HG03571 (cell line): ENCODE data around the gene BARX2.
"Not testable (repeated sequence)": the region's sequence is repeated elsewhere in the genome, so short reads cannot be mapped to it uniquely, and the experiment has no call there.

Experiments
- ATAC-seq: cut with Tn5 transposase; IDR thresholded peaks from one replicate; pipeline ENCODE4 v1.9.1; 2021; ENCODE audit not compliant: unreplicated experiment

The BARX2 gene, protein sequence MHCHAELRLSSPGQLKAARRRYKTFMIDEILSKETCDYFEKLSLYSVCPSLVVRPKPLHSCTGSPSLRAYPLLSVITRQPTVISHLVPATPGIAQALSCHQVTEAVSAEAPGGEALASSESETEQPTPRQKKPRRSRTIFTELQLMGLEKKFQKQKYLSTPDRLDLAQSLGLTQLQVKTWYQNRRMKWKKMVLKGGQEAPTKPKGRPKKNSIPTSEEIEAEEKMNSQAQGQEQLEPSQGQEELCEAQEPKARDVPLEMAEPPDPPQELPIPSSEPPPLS

DNA sequence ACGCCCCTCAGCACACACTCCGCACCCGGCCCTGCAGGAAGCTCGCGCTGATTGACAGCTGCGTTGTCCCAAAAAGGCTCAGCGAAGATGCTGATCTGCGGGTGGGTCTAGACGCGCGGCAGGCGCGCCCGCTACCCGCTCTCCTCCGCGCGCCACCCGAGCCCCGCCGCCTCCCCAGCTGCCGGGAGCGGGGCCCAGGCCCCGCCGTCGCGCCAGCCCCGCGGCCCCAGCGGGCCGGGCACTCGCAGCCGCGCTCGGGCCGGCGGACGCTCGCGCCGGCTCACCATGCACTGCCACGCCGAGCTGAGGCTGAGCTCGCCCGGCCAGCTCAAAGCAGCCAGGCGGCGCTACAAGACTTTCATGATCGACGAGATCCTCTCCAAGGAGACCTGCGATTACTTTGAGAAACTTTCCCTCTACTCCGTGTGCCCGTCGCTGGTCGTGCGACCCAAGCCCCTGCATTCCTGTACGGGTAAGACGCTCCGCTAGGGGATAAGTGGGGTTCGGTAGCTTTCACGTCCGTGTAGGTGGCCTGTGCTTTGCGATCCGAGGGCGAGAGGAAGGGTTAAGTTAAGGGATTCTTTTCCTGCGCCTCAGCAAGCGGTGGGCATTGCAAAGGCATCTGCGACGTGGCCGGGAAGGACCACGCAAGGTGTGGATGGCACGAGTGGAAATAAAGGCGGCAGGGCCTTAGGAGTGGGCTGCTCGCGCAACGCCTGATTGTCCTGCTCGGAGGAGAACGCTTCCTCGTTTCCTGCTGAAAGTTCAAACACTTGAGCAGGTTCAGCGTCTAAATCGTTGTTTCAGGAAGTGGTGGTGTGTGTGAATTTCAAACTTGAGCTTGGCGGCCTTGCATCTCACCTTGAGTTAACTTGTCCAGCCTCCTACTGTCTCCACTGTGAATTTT, at the start of gene BARX2:
BARX2 (plus strand) TSS at position 98 of the 907 bp plus-strand sequence; CDS start at position 286, 188 bp downstream.
- ATAC-seq, result no peak

DNA sequence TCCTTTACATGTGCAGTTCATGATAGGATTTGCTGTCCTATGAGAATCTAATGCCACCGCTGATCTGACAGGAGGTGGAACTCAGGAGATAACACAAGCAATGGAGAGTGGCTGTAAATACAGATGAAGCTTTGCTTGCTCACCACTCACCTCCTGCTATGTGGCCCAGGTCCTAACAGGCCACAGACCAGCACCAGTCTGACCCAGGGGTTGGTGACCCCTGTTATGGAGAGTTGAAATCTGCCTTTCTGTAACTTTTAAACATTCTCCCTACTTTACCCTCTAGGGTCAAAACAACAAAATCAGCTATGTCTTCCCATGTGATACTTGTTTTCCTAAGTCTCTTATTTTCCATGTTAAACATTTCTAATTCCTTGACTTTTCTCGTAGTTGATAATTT, 48.7 kb upstream of the BARX2 start:
- ATAC-seq, result no peak

DNA sequence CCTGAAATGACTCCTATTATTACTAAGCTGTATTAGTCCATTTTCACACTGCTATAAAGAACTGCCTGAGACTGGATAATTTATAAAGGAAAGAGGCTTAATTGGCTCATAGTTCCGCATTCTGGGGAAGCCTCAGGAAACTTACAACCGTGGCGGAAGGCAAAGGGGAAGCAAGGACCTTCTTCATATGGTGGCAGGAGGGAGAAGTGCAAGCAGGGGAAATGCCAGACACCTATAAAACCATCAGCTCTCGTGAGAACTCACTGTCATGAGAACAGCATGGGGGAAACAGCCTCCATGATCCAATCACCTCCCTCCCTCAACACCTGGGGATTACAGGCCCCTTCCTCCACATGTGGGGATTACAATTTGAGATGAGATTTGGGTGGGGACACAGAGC, 47.9 kb upstream of the BARX2 start:
- not testable (repeated sequence) for ATAC-seq

DNA sequence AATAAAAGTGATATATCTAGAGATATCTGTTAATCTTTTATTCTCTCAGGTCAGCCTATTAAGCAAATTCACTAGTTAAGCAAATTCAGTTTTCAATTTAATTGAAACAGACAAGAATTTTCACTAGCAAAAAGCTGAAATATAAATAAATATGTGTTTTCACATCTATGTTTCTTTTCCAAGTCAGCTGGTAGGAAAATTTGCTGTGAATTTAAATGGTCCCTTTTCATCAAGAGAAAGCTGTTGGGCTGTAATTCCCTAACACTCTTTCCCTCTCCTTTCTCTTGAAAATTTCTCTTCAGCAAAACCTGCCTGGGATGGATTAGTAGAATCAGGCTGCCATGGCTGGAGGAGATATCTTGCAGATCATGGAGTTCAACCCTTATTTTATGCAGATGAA, 46.9 kb upstream of the BARX2 start:
- ATAC-seq, result no peak

DNA sequence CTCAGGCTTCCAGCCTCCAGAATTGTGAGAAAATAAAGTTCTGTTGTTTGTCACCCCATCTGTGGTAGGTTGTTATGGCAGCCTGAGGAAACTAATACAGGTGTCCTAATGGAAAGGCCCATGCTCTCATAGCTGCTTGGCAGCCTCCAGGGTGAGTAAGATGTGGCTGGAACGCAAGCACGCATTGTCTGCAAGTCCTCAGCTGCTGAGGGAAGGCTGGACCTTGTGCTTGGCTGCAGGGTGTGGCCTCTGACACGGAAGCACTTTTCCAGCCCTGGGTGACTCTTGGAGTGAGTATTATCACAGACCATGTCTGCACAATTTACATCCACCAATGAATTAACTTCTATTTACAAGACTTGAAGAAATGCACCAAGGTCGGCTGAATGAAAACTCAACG, 44.4 kb upstream of the BARX2 start:
- ATAC-seq, result no peak

DNA sequence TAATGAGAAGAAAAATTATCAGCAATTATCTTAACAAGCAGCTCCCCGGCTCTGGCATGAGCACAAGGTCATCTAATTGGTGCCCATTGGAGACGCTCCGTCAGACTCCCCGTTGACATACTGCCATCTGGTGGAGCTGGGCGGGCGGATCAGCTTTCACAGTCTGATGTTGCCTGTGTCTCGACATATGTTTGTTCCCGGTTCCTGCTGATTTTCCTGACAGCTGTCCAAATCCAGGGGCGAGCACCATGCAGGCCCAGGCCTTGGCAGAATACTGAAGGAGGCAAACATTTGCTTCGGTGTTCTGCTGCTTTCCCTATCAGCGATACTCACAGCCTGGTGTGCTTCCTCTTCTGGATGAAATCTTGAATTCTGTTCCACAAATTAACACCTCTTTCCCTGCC, 43.8 kb upstream of the BARX2 start:
- ATAC-seq, result no peak

DNA sequence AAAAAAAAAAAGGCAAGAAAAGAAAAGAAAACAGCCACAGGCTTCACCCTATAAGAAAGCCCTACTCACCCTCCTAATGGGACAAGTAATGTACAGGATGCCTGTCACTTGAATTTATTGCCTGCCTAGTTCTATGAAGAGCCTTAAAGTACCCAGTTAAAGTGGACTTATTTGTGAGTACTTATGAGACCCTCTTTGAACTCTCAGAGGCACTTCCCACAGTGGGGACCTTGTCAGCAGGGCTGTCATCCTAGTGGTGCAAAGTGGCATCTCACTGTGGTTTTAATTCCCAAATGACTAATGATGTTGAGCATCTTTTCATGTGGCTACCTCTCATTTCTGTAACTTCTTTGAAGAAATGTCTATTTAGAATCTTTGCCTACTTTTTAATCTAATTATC, 41.8 kb upstream of the BARX2 start:
- no peak for ATAC-seq

DNA sequence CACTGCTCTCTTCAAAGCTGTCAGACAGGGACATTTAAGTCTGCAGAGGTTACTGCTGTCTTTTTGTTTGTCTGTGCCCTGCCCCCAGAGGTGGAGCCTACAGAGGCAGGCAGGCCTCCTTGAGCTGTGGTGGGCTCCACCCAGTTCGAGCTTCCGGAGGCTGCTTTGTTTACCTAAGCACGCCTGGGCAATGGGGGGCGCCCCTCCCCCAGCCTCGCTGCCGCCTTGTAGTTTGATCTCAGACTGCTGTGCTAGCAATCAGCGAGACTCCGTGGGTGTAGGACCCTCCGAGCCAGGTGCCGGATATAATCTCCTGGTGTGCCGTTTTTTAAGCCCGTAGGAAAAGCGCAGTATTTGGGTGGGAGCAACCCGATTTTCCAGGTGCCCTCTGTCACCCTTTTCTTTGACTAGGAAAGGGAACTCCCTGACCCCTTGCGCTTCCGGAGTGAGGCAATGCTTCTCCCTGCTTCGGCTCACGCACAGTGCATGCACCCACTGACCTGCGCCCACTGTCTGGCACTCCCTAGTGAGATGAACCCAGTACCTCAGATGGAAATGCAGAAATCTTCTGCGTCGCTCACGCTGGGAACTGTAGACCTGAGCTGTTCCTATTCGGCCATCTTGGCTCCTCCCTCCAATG, 31.2 kb upstream of the BARX2 start:
- not testable (repeated sequence) for ATAC-seq

DNA sequence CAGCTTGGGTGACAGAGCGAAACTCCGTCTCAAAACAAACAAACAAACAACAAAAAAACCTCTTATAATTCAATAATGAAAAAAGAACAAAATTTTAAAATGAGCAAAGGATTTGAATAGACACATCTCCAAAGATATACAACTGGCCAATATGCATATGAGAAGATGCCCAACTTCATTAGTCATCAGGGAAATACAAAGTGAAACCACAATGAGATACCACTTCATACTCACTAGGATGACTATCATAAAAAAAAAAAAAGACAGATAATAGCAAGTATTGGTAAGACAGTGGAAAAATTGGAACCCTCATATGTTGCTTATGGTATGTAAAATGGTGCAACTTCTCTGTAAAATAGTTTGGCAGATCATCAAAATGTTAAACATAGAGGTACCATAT, 28.7 kb upstream of the BARX2 start:
- ATAC-seq, result no peak

DNA sequence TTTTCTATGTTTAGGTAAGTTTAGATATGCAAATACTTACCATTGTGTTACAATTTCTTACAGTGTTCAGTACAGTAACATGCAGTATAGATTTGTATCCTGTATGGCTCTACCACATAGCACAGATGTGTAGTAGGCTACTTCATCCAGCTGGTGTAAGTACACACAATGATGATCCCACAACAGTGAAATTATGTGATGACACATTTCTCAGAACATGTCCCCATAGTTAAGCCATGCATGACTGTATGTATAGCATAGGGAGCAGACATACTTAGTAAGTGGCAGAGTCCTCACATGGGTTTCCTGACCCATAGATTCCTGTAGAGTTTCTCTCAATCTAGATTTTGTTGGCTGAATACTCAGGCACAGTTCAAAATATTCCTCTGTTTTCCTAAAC, 26.8 kb upstream of the BARX2 start:
- no peak for ATAC-seq

DNA sequence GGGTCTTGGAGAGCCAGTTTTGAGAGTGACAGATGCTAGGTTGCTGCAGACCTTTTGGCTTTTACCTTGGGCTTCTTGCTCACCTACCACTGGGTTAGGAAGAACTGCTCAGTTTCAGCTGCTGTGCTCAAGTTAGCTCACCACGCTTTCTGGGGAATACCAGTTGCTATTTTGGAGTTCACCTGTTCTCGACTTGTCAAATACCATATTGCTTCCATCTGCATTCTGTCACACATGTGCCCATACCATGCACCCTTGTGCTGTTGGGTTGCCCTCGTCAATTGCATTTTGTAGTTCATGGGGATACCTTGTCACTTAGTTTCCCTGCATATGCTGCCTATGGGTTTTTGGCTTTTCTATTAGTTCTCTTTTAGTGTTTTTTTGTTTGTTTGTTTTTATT, 23.0 kb upstream of the BARX2 start:
- ATAC-seq, result no peak

DNA sequence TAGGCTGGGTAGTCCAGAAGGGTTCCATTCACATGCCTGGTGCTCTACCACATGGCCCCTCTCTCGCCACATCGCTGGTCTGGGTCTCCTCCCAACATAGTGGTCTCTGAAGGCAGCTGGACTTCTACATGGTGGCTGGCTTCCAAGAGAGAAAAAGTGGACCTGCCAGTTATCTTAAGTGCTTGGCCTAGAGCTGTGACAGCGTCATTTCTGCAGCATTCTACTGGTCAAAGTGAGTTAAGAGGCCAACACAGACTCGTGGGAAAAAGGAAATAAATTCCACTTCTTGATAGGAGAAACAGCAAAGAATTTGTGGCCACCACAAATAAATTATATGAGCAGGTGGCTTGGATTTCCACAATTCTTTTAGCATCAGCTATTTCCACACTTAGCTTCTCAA, 21.0 kb upstream of the BARX2 start:
- ATAC-seq, result no peak

DNA sequence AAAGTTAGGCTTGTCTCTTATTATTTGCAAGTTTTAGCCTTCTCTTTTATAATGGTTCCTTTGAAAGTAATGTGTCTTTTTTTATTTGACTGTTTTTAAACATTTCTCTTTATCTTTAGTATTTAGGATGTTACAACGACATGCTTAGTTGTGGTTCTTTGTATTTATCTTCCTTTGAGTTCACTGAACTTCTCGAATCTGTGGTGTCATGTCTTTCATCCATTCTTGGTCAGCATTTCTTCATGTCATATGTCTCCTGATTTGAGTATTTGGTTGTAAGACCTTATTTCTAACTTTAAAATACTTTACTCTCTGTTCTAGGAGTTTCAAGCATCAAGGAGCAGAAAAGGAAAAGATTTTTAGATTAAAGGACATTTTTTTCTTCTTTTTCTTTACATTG, 15.9 kb upstream of the BARX2 start:
- no peak for ATAC-seq

DNA sequence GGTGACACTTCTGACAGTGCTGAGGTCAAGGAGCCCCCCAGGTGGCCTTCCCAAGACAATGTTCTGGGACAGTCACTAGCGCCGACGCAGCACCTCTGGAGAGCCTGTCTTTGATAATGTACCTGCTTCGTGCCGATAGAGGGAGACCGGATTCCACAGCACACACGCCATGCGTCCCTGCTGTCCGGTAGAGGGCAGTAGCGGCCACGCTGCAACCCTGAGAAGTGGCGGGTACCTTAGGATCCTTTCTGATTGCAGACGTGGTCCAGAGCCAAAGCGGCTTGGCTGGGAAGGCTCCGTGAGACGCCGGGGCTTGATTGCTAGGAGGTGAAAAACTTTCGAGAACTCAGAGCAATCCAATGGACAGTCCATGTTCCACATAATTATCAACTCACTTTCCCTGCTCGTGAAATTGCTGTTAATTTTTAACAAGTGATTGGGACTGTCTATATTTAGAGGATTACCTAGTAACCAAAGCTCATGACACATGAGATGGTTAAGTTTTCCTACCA, 11.4 kb upstream of the BARX2 start:
- peak; percentile 99 for ATAC-seq

DNA sequence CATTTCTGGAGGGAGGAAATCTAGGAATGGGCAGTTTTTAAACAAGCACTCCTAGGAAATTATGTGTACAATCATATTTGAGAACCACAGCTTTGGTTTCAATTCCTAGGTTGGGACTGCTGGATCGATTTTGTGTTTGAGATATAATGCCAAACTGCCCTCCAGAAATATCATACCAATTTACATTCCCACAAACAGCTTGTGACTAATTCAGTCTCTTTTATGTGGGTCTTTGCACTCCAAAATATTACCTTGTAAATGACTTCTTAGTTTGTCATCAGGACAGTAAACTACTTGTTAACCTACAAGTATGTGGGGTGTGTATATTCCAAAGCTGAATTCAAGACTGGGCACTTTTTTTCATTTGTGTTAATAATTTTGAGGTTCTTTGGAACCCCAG, 9.8 kb upstream of the BARX2 start:
- no peak for ATAC-seq

DNA sequence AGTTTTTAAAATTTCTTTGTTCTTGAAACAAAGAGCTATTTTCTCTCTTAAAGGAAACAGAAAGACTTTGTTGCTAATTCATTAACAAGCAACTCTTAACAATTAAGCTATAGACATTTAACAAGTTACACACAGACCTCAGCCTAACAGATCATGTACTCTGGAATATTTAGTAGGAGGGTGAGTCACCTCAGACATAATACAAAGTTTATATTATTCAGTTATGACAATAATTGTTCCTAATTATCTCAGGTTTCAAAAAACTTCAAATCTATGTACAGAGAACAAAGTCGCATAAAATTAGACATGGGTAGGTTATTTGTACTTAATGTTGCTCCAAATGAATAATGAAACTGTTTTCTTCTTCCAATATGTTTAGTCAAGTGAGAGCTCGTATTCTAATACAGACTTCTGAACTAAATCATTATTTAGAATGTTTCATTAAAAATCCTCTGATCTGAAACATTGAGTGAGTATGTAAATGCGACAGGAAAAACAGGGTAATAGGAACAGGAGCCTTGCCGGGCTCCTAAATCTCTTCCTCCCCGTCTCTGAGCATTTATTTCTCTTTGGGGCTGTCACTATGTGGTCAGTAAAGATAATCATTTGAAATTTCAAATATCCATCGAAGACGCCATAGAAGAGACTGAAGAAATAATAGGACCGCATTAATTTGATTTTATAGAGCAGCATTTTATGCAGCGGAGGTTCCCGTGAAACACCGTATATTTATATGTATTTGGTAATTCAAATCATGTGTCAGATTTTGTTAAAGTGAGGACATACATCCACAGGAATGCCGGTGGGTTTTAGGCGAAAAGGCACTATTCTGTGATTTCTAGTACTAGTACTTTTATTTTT, 8.7 kb upstream of the BARX2 start:
- no peak for ATAC-seq

DNA sequence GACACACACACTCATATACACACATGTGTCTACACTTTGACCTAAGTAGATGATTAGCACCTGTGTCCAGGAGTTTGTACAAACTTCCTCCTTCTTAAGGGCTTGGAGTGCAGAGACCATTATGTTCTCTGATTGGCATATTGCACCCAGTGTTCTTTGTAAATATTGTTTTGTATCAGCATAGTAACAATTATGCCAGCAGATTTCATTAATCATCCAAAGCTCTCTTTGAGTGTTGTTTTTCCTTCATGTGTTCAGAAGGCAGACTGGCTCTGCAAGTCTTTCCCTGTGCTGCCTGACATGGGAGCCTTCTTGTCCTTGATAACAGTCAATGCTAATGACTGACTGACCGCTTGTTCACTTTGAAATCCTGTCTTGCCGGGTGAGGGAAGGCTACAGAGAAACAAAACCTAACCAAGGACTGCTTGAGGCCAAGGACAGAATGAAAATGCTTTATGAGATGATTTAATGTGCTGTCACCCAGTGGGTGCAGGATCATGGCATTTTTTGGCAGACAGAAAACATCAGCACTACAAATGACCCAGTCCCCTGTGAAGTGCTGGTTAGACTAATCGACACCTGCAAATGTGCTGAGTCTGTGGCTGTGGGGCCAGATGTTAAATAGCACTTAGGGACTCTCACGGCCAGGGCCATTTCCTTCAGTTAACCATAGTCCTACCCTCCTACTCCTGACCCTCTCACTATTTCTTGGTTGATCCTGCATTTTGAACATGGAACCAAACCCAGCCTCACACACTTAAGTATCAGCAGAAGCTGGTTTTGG, 6.6 kb upstream of the BARX2 start:
- ATAC-seq, result no peak

DNA sequence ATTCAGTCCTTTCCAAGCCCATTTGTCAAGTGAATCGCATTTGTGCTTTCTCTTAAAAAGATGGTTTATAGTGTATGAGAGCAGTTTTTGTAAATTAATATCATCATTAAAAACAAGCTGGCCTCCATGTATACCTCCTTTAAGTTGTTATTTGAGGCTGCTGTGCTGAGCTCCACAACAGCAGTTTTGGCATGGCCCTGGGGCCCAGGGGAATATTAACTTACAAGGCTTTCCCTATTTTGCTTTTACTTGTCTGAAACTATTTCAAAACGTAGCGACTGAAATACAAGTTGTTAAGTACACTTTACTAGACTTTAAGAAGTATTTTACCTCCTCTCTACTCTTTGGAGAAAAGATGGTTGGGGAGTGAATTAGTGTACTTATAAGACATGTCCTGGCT, 4.9 kb upstream of the BARX2 start:
- no peak for ATAC-seq

DNA sequence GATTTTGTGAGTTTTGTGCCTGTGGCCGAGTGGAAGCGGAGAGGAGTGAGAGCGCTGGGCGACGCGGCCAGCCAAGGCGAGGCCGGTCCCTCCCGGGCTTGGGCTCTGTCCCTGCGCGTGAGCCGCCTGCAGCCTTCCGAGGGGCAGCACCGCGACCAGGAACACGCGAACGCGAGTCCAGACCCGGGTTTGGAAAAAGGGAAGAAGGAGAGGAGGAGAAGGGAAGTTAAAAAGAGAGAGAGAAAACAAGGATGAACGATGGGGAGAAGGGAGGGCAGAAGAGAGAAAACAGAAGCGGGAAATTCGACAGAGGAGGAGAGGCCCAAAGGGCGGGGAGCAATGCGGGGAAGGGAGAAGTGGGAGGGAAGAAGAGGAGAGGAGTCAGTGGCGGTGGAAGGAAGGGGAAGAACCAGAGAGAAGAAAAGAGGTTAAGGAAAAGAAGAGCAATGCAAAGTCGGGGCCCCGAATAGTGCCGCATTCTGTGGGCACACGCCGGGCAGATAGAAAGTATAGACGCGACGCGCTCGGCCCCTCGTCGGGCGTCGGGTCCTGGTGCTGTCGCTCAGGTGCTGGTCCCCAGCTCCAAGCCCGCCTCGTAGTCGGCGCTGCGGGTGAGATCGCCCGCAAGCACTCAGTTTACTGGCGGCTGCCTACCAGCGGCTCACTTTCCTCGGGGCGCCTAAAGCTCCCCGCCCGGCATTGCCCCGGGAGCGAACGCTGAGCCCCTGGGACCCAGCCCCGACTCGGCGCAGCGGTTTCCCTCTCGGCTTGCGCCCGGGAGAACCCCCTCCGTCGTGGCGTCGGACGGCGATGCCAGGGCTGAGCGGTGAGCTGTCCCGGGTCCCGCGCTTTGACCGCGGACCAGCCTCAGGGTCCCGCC, 2.8 kb upstream of the BARX2 start:
- no peak for ATAC-seq
